Stimulated activated CD8-positive, alpha-beta memory T cell treated with anti-CD3 and anti-CD28 coated beads, Interleukin-7, amount 100 ng/mL, for 48 hours (primary cell): Measurements from ENCODE around the gene NEO1.

ENCODE experiments used
- DNase-seq, 2 donors: peaks; one replicate each; pipeline ENCODE4 v3.0.0-alpha.2; 2020; ENCODE audit warnings: low read depth in 1 of 2; ENCODE audit errors: extremely low read depth in 1 of 2

The NEO1 gene

DNA sequence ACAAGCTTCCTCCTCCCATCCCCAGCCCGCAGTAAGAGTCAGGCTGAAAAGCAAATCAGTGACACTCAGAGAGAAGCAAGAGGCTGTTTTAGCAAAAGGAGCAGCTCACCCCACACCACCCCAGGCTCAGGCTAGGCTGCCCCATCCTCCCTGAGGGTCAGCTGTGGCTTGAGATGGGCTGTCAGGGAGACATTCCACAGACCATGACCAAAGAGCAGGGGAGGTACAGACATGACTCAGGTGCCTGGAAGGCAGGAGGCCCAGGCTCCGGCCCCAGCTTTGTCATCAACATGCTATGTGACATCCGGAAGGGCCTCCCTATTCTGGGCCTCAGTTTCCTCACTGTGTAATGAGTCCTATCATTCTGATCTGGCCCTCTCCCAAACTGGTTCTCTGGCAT lies 291.8 kb downstream of the NEO1 start:
- no peak for DNase-seq

DNA sequence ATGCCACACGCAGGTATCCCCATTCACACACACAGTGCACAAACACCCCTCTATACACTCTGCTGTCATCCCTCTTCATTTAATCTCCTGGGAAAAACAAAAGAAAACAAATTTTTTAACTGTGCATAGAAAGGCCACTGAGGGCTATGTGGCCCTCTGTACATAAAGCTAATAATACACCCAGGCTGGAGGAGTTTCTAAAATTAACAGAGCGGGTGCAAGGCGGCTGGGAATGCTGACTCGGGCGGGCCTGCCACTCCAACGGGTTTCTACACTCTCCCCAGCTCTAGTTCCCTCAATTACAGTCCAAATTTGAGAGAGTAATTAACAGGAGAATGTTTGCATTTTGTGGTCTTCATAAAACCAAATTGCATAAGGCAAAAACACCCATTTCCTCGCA lies 293.4 kb downstream of the NEO1 start:
- no peak for DNase-seq

DNA sequence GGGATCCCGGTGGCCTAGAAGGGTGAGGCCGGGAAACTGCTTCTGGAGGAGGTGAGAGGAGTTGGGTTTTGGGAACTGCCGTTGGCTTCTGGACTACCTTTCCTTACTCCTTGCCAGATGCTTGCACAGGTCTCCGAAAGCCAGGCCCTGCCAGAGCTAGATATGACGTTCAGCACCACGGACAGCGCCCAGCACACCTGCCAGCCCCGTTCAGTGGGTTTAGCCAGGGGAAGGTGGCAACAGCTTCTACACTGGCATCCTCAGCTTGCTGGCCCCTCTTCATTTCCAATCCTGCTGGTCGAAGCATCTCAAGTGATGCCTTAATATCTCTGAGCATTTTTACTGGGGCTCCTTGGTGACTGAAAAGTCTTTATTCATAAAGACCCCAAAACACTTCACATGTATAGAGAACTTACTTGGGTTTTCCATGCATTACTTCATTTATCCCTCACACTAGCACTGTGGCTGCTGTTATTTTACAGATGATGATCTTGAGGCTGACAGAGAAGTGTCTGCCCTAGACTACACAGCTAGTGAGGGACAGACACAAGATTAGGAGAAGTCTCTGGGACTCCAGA lies 294.6 kb downstream of the NEO1 start:
- peak in 1 of 2 donors; percentile 5 for DNase-seq

DNA sequence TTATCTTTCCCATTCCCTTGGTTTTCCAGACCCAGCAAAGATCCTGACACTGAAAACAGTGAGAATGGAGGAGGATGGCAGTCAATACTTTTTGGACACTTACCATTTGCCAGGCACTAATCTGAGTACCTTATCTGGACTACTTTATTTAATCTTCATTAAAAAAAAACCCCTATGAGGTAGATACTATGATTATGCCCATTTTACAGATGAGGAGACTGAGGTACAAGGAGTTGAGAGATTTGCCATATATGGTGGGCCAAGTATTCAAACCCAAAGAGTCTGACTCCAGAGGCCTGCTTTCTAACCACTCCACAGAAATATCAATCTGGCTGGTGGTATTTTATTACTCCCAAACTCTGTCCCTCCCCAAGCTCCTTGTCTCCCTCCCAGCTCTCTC lies 296.9 kb downstream of the NEO1 start:
- no peak for DNase-seq

DNA sequence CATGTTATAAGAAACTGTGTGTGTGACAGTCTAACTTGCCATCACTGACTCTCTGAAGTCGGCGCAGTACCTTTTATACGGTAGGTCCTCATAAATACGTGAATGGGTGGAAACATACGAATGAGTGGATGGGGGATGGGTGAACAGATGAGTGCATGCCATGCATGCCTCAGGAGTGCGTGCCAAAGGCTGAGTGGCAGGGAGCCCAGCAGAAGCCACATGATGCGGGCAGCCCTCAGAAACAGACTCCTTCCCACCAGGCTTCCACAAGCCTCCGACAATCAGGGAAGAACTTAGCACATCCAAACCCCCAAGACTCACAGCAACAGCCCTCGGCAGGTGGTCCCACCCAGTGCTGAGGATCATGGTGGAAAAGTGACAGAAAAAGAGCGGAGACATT lies 299.8 kb downstream of the NEO1 start:
- DNase-seq, result no peak

DNA sequence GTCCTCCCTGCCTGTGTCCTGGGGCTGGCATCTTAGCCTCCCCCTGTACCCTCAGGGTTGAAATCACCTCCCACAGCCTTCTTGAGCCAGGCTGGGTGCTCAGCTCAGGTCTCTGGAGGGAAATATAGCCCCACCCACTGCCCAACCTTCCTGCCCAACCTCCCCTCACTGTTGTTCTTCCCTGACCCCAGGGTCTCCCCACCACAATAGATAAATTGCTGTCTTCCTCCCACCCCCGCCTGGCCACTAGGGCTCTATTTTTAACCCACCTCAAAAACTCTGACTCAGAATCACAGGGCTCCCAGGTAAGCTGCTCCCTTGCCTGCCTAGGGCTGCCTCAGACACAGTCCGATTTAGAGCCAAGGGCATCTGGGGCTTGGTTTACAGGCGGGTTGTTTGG lies 301.5 kb downstream of the NEO1 start:
- no peak for DNase-seq

DNA sequence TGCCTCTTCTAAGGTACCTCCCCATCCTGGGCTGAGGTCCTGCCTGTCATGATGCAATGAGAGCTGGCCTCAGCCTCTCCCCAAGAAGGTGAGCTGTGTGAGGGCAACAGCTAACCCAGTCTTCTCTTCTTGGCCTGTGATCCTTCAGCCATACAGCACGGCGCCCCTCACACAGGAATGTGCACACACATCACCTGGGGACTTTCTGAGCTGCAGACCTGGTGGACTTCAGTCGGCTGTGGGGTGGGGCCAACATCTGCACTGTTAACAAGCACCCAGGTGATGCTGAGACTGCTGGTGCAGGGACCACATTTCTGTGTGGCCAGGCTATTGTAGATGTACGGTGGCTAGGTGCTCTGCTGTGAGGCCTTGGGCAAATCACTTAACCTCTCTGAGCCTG lies 302.0 kb downstream of the NEO1 start:
- DNase-seq, result no peak
